MM.1S (cell line): ENCODE results near the gene FRYL.
"Not testable (repeated sequence)": the region's sequence is repeated elsewhere in the genome, so short reads cannot be mapped to it uniquely, and the experiment has no call there.

Source experiments
- DNase-seq: peaks from one replicate; pipeline ENCODE4 v3.0.0-alpha.2; 2015
- H2AFZ ChIP-seq: fragments of 300-600 bp; sonication (generic); 2 replicates; pipeline ENCODE4 v1.6.0; 2016; ENCODE audit warnings: antibody characterized with exemption, low read length
- H3F3A ChIP-seq: fragments of 300-600 bp; sonication (generic); 2 replicates; pipeline ENCODE4 v1.6.1; 2016; ENCODE audit warnings: mild to moderate bottlenecking, antibody characterized with exemption, low read length, moderate library complexity, mixed read lengths; ENCODE audit not compliant: insufficient read depth
- H3K27ac ChIP-seq: fragments of 300-600 bp; sonication (generic); 2 replicates; pipeline ENCODE4 v1.5.1; 2016; ENCODE audit warnings: mild to moderate bottlenecking, low read length
- H3K27me3 ChIP-seq: fragments of 300-600 bp; sonication (generic); replicated peaks from 2 replicates; pipeline ENCODE4 v1.6.0; 2016; ENCODE audit warnings: low read length; ENCODE audit not compliant: insufficient read depth
- H3K36me3 ChIP-seq: fragments of 300-600 bp; sonication (generic); replicated peaks from 2 replicates; pipeline ENCODE4 v1.6.1; 2016; ENCODE audit warnings: mild to moderate bottlenecking, low read length, mixed read lengths; ENCODE audit not compliant: insufficient read depth
- H3K4me1 ChIP-seq: fragments of 300-600 bp; sonication (generic); 2 replicates; pipeline ENCODE4 v1.6.1; 2016; ENCODE audit warnings: low read length, mixed read lengths
- H3K4me2 ChIP-seq: fragments of 300-600 bp; sonication (generic); 2 replicates; pipeline ENCODE4 v1.6.0; 2016; ENCODE audit warnings: low read depth, low read length
- H3K4me3 ChIP-seq: fragments of 300-600 bp; sonication (generic); 2 replicates; pipeline ENCODE4 v1.5.1; 2016; ENCODE audit warnings: low read length, mixed read lengths
- H3K79me2 ChIP-seq: fragments of 300-600 bp; sonication (generic); 2 replicates; pipeline ENCODE4 v1.6.1; 2016; ENCODE audit warnings: mixed run types, low read length, mixed read lengths
- H3K9ac ChIP-seq: fragments of 300-600 bp; sonication (generic); 2 replicates; pipeline ENCODE4 v1.6.1; 2016; ENCODE audit warnings: low read length, mixed read lengths
- H3K9me2 ChIP-seq: fragments of 300-600 bp; sonication (generic); replicated peaks from 2 replicates; pipeline ENCODE4 v1.6.1; 2016; ENCODE audit warnings: mild to moderate bottlenecking, low read length, mixed read lengths; ENCODE audit not compliant: insufficient read depth
- H3K9me3 ChIP-seq: fragments of 300-600 bp; sonication (generic); replicated peaks from 2 replicates; pipeline ENCODE4 v1.6.1; 2016; ENCODE audit warnings: mild to moderate bottlenecking, low read length, mixed read lengths; ENCODE audit not compliant: insufficient read depth
- H4K20me1 ChIP-seq: fragments of 300-600 bp; sonication (generic); 2 replicates; pipeline ENCODE4 v1.6.1; 2016; ENCODE audit warnings: mild to moderate bottlenecking, low read length, moderate library complexity, mixed read lengths; ENCODE audit not compliant: insufficient read depth
- CTCF ChIP-seq: fragments of 300-600 bp; sonication (generic); IDR thresholded peaks from 2 replicates; pipeline ENCODE4 v1.5.1; 2016; ENCODE audit warnings: antibody characterized with exemption, low read length, mixed read lengths
- EZH2 ChIP-seq: fragments of 300-600 bp; sonication (generic); optimal IDR thresholded peaks from 2 replicates; pipeline ENCODE3; 2017; ENCODE audit warnings: low read depth, mild to moderate bottlenecking, antibody characterized with exemption, low read length, mixed read lengths
- EZH2phosphoT487 ChIP-seq: fragments of 300-600 bp; sonication (generic); IDR thresholded peaks from 2 replicates; pipeline ENCODE4 v1.6.1; 2018; ENCODE audit warnings: antibody characterized with exemption, low read length

Gene FRYL

GRCh38 chr4:48698029-48698971, 81.8 kb downstream of the FRYL start:
- Histone ChIP-seq H3K4me1 (peaks cover 4% of the 10 kb centered on the region; the same call in 1 of the 2 replicates), H3K79me2 (peaks cover 57% of the 10 kb centered on the region), H3K27ac (no peak overlapping the region), H3F3A (no peaks in the 10 kb centered on the region), H3K36me3 (no peaks in the 10 kb centered on the region), H3K27me3 (no peaks in the 10 kb centered on the region), H3K9me2 (no peaks in the 10 kb centered on the region), H3K9ac (no peak overlapping the region), H4K20me1 (no peaks in the 10 kb centered on the region), H2AFZ (no peak overlapping the region), H3K4me3 (no peak overlapping the region), H3K4me2 (no peak overlapping the region), H3K9me3 (no peaks in the 10 kb centered on the region)
- TF ChIP-seq CTCF, result no peak
- TF ChIP-seq EZH2phosphoT487, result no peak
- TF ChIP-seq EZH2, result no peak
- DNase-seq, result no peak

GRCh38 chr4:48697516-48697915, 82.6 kb downstream of the FRYL start:
- not testable (repeated sequence) for H3K27ac ChIP-seq, H3F3A ChIP-seq, H3K4me1 ChIP-seq, H3K9me2 ChIP-seq, H3K9me3 ChIP-seq, H2AFZ ChIP-seq, H3K4me3 ChIP-seq, H4K20me1 ChIP-seq, H3K27me3 ChIP-seq, DNase-seq, H3K4me2 ChIP-seq, H3K9ac ChIP-seq, H3K36me3 ChIP-seq
- H3K79me2 ChIP-seq, result peaks cover 56% of the 10 kb centered on the region

- Histone ChIP-seq H3K9me3 (no peaks in the 10 kb centered on the region), H3K4me2 (no peak overlapping the region), H3K9ac (no peak overlapping the region), H3K4me3 (no peak overlapping the region), H3K36me3 (no peaks in the 10 kb centered on the region), H3K79me2 (peaks cover 70% of the 10 kb centered on the region), H3K9me2 (no peaks in the 10 kb centered on the region), H3F3A (no peaks in the 10 kb centered on the region), H3K27ac (no peak overlapping the region), H3K27me3 (no peaks in the 10 kb centered on the region), H2AFZ (no peak overlapping the region), H3K4me1 (0 out of 2 replicates have a peak, but pooled peaks cover 4% of the 10 kb centered on the region), H4K20me1 (no peaks in the 10 kb centered on the region)
- no peak for TF ChIP-seq EZH2phosphoT487
- TF ChIP-seq EZH2, result no peak
- TF ChIP-seq CTCF, result no peak
- DNase-seq, result no peak
Observed at GRCh38 chr4:48694824-48695223, 85.3 kb downstream of the FRYL start.
